Lower leg skin (tissue), 4 donors: ENCODE results near the gene ATP8B4. TPM values are rescaled to one million over a fixed set of nuclear protein-coding genes. Genes with fewer than 3 reads are reported as not detected.

Experiments
- DNase-seq, 2 donors: peaks; one replicate each; pipeline ENCODE4 v3.0.0-alpha.2; 2019; ENCODE audit warnings: low spot score in 2 of 2
- H3K4me3 ChIP-seq: fragments of 200-600 bp; sonication (generic); 2 replicates; pipeline ENCODE4 v1.5.1; 2017; ENCODE audit warnings: mild to moderate bottlenecking, low read depth; ENCODE audit not compliant: poor library complexity, severe bottlenecking
- CTCF ChIP-seq, 3 donors: fragments of 450-650 bp; IDR thresholded peaks; one replicate each; pipeline ENCODE4 v1.5.1; 2016; ENCODE audit warnings: antibody characterized with exemption in 3 of 3, mild to moderate bottlenecking in 3 of 3, moderate library complexity in 2 of 3
- POLR2A ChIP-seq, 2 donors: fragments of 450-650 bp; IDR thresholded peaks; one replicate each; pipeline ENCODE4 v1.6.1; 2016 to 2017; ENCODE audit warnings: antibody characterized with exemption in 2 of 2, mild to moderate bottlenecking in 1 of 2, moderate library complexity in 1 of 2
- WGBS, 2 donors: methylation state at CpG; one replicate each; pipeline ENCODE4 v1.1.5; 2018; 5-methylcytosine and 5-hydroxymethylcytosine counted together
- intact Hi-C: fragments of 100-400 bp; cut with DNase I; formaldehyde crosslinking; loops from one replicate; pipeline ENCODE4 v1.15.0; 2023; ENCODE audit warnings: low total_unique reads
- total RNA-seq, 4 donors: library from RNA; depleted of rRNA; stranded (reverse); fragments of >200 nt; gene quantifications; one replicate each; pipeline ENCODE4 v1.1.0, GENCODE V29; 2016

ATP8B4 gene
- total RNA-seq, 4 donors from 2014 or later, result 1.9 to 6.3 (median 2.9) TPM

GRCh38 chr15:49857496-49858475 lies 261.2 kb downstream of the ATP8B4 start:
- 77 to 84% methylated on average over 4 of the region's 4 CpGs for WGBS, 2 donors
- intact Hi-C loops, result no loop called here
- TF ChIP-seq CTCF (IDR thresholded peaks at IDR 0.05) (no peak), POLR2A (IDR thresholded peaks at IDR 0.05) (no peak)

GRCh38 chr15:49855917-49856637 lies 263.0 kb downstream of the ATP8B4 start:
- DNase-seq, result peak in 1 of 2 donors; percentile 26
- 46 to 55% methylated on average over 4 of the region's 4 CpGs for WGBS, 2 donors
- H3K4me3 ChIP-seq, result no peak overlapping the region
- no peak for TF ChIP-seq CTCF (IDR thresholded peaks at IDR 0.05)
- TF ChIP-seq POLR2A (IDR thresholded peaks at IDR 0.05), result no peak
- intact Hi-C loops, result no loop called here

More at GRCh38 chr15:49857496-49858475, 261.2 kb downstream of the ATP8B4 start:
- H3K4me3 ChIP-seq, result no peak overlapping the region
- no peak for DNase-seq

- intact Hi-C loops, result no loop called here
- no peak for TF ChIP-seq POLR2A (IDR thresholded peaks at IDR 0.05)
- no peak for TF ChIP-seq CTCF (IDR thresholded peaks at IDR 0.05)
- WGBS, 2 donors, result 59 to 85% methylated on average over 2 of the region's 2 CpGs
Observed at GRCh38 chr15:49852756-49853155, 266.3 kb downstream of the ATP8B4 start.

GRCh38 chr15:49848807-49849206 lies 270.2 kb downstream of the ATP8B4 start:
- intact Hi-C loops, result no loop called here
- no peak for DNase-seq
- TF ChIP-seq CTCF (IDR thresholded peaks at IDR 0.05) (no peak), POLR2A (IDR thresholded peaks at IDR 0.05) (no peak)
- 64 to 79% methylated on average over 2 of the region's 2 CpGs for WGBS, 2 donors
- H3K4me3 ChIP-seq, result no peak overlapping the region

More at GRCh38 chr15:49852756-49853155, 266.3 kb downstream of the ATP8B4 start:
- H3K4me3 ChIP-seq, result no peak overlapping the region
- DNase-seq, result no peak

DNA sequence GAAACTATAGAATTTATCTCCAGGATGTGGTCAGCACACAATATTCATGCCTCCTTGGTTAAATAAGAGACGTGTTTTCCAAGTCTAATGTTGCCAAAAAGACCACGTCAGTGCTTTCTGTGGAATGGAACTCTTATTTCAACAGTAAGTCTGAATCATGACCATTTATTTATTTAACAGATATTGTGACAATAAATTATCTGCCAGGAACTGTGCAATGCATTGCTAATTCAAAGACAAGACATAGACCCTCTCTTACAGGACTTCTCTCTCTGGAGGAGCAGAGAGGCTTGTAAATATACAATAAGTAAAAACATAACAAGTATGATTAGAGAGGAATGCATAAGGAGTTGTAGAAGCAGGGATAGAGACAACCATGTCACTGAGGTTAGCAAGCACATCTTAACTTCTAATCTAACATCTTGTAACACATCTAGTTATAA lies 270.7 kb downstream of the ATP8B4 start:
- no peak for DNase-seq
- intact Hi-C loops, result no loop called here
- TF ChIP-seq POLR2A (IDR thresholded peaks at IDR 0.05) (no peak), CTCF (IDR thresholded peaks at IDR 0.05) (no peak)
- no peak overlapping the region for H3K4me3 ChIP-seq
- WGBS, 2 donors, result 64 to 72% methylated on average over 2 of the region's 2 CpGs
